GF-D8 (cell line): ENCODE data around the gene SNX2.
"Not testable (repeated sequence)": the region's sequence is repeated elsewhere in the genome, so short reads cannot be mapped to it uniquely, and the experiment has no call there.

Experiments
- DNase-seq: peaks from one replicate; lab custom pipeline; 2025; lab: John Stamatoyannopoulos, UW

SNX2 gene, protein sequence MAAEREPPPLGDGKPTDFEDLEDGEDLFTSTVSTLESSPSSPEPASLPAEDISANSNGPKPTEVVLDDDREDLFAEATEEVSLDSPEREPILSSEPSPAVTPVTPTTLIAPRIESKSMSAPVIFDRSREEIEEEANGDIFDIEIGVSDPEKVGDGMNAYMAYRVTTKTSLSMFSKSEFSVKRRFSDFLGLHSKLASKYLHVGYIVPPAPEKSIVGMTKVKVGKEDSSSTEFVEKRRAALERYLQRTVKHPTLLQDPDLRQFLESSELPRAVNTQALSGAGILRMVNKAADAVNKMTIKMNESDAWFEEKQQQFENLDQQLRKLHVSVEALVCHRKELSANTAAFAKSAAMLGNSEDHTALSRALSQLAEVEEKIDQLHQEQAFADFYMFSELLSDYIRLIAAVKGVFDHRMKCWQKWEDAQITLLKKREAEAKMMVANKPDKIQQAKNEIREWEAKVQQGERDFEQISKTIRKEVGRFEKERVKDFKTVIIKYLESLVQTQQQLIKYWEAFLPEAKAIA

DNA sequence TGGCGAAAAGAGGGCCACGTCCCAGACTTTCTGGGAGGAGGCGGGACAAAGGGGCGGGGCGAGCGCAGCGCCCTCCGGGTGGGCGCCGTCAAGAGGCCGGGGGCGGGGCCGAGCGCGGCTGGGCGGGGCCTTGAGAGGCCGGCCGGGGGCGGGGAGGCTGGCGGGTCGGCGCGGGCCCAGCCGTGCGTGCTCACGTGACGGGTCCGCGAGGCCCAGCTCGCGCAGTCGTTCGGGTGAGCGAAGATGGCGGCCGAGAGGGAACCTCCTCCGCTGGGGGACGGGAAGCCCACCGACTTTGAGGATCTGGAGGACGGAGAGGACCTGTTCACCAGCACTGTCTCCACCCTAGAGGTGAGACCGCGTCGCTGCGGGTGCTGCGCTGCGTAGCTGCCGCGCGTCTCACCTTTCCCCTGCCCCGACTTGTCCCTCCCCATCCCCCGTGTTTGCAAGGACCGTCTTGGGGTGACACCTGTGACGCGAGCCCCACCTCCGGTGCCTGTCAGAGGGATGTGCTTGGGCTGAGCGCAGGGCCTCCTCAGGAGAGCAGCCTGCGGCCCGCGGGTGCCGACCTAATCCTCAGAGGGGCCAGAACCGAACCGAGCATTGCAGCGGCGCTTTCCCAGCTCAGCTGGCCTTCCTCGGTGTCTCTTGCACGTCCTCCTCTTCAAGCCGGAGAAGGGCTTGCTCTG, at the start of gene SNX2:
Gene SNX2 (plus strand): TSS at position 220 of the 689 bp plus-strand sequence. CDS start 24 bp downstream, at position 244.
- DNase-seq: peak; percentile 6

- DNase-seq: no peak
Measured at GRCh38 chr5:122727112-122727541, 47.8 kb upstream of the SNX2 start.

GRCh38 chr5:122730037-122730436, 44.8 kb upstream of the SNX2 start:
- no peak for DNase-seq

GRCh38 chr5:122730456-122730855, 44.4 kb upstream of the SNX2 start:
- no peak for DNase-seq

DNA sequence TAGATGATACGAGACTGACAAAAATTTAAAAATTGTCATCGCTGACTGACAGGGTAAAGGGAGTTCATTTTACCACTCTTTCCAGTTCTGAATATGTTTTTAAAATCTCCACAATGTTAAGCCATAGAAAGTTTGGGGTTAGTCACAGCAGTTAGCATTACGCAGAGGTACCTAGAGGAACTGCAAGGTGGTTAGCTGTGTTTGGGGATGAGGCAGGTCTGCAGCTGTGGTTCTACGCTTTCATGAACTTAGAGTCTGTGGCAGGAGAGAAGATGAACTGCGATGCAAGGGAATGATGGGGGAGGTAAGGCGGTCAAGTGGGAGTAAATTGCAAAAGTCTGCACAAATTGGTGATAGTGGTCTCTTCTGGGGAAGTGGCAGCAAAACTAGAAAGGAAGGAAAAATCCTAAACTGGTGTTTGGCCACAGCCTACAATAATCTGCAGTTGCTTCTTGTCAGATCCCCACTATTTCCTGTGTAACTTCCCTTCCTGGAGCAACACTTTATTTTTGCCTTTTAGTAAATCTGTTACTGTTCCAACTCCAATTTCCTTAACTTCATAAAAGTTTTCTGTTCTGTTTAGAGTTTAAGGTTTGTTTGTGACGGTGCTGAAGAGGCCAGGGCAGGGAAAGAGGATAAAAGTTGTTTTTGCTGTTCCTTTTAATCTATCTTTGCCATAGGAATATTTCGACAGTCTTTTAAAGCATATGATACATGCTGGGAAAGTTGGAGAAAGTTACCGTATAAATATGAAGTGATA, 38.6 kb upstream of the SNX2 start:
- no peak for DNase-seq

DNA sequence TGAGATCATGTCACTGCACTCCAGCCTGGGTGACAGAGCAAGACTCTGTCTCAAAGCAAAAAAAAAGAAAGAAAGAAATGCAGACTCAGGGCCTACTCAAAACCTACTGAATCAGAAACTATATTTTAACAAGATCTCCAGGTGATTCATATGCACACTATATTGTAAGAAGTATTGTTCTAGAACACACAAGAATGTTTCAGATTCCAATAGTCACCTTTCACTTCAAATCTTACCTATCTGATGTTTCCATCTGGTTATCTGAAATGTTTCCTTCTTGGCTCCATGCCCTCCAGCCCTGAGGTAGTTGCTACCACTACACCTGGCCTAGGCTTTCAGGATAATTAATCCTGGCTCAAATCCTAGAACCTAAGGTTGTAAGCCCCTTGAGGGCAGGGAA, 36.8 kb upstream of the SNX2 start:
- no peak for DNase-seq

DNA sequence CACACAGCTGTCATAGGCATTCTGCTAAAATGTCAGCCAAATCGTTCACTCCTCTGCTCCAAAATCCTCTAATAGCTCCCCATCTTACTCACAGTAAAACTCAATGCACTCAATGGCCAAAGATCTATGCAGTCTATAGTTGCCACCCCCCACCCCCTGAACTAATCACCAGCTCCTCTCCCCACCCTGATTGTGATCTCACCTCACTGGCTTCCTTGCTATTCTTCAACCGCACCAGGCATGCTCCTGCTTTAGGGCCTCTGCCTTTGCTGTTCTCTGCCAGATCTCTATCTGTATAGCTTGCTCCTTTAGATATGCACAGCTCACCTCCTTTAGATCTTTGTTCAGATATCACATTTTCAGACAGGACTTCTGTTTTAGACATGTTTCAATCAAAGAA, 33.2 kb upstream of the SNX2 start:
- no peak for DNase-seq

DNA sequence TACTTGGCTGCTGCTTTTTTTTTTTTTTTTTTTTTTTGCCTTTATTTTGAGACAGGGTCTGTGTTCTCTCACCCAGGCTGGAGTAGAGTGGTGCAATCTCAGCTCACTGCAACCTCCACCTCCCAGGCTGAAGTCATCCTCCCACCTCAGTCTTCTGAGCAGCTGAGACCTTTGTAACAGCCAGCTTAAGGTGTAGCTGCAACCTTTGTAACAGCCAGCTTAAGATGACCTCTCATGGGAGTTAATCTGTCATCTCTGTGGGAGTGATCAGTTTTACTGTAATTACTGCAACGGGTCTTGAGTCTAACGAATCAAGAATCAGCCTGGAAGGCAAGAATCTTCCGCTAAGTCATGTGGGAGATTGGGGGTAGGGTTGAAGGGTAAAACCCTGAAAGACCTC, 31.6 kb upstream of the SNX2 start:
- DNase-seq: no peak

DNA sequence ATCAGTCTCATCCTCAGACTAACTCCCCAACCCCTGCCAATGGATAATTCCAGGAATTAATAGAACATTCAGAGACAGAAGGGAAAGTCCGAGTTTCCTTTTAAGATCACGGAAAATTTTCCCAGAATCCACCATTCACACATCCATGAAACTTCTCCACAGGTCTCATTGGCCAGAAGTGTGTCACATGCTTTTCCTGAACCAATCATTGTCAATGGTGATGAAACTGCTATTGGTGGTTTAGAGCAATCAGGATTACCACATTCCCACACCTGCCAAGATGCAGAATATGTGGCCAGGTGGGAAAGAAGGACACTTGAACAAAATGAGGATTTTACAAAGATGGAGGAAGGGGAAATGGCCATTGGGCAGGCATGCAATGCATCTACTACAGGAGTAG, 29.3 kb upstream of the SNX2 start:
- no peak for DNase-seq

DNA sequence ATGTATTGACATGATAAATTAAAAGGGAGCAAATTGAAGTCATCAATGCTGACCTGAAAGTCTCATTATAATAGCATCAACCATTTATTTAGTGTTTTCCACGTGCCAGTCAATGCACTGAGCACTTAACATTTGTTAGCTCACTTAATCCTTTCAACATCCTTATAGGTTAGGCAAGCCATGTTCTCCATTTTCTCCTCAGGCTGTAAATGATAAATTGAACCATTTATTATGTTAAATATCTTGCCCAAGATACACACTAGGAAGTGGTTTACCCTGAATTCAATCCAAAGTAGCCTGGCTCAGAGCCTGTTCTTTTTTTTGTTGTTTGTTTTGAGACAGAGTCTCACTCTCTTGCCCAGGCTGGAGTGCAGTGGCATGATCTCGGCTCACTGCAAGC, 25.0 kb upstream of the SNX2 start:
- no peak for DNase-seq

DNA sequence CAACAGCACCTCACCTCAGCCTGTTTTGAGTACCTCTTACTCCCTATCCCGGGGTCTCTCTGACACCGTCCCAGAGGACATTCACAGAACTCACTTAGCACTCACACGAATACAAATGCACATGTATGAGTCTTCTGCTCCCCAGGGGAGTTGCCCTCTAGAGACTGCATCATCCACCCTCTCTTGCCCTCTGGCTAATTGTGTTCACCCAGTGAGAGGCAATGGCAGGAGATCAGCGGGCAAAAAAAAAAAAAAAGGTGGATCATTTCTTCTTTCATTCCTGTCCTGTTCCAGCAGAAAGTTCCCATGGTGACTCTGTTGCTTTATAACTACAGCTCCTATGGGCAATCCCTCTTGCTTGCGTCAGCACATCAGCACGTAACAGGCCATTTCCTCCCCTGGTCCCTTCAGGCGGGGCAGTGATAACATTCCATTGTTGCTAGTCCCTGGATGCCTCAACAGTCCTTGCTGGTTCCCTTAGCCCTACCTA, 23.5 kb upstream of the SNX2 start:
- no peak for DNase-seq

DNA sequence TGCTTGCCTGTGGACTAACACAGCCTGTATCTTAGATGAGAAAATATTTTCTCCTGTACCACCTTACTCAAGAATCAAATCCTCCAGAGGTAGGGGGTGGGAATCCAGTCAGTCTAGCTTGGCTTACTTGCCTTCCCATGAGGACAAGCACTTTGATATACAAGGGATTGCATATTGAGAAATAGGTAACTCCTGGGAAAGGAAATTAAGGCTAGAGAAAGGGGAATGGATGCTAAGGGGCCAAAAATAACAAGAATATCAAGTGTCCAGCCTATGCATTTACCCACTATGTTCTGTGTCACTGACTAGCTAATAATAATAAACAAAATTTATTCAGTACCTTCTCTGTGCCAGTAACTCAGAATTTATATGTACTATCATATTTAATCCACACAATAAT, 21.4 kb upstream of the SNX2 start:
- DNase-seq: no peak

- DNase-seq: no peak
Measured at GRCh38 chr5:122755783-122756182, 19.1 kb upstream of the SNX2 start.

DNA sequence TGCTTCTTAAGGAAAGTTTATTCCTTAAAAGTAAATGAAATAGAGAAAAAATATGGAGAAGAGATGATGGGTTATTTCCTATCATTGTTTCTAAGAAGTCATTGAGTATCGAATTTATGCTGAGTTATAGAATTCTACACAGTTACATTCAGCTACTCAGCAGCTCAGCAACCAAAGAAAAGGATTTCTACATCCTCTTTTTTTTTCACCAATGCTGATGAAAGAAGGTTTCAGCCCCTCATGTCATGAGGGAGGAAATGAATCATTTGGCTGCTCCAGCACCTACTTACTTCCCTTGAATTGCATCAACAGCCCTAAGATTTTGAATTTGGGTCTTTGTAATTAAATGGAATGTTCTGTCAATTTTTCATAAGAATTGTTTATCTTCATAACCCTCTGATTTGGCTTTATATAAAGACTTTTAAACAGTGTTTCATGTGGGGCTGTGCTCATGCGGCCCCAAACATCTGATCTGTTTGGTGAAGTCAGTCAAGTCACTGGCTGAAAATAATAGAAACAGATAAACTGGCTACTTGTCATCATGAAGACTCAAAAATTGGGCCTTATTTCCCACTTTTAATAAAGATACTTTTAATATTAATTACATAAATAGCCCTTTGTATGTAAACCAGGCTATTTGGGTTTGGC, 18.5 kb upstream of the SNX2 start:
- peak; percentile 7 for DNase-seq

DNA sequence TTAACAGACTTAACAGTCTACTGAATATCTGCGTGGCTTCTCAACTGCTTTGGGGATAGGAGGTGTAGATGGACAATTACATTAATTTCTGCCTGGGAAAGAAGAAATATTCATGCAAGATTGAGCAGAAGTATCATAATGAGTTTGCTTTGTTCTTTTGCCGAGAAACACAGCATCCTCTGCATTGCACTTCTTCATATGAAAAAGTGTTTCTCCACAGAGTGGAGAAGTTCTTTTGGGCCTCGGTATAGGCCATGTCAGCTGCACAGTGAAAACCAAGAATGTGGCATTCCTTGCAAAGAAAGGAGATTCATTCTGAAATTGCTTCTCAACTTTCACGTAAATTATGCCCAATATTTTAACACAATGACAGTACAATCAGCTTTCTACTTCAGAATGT, 17.6 kb upstream of the SNX2 start:
- DNase-seq: no peak

DNA sequence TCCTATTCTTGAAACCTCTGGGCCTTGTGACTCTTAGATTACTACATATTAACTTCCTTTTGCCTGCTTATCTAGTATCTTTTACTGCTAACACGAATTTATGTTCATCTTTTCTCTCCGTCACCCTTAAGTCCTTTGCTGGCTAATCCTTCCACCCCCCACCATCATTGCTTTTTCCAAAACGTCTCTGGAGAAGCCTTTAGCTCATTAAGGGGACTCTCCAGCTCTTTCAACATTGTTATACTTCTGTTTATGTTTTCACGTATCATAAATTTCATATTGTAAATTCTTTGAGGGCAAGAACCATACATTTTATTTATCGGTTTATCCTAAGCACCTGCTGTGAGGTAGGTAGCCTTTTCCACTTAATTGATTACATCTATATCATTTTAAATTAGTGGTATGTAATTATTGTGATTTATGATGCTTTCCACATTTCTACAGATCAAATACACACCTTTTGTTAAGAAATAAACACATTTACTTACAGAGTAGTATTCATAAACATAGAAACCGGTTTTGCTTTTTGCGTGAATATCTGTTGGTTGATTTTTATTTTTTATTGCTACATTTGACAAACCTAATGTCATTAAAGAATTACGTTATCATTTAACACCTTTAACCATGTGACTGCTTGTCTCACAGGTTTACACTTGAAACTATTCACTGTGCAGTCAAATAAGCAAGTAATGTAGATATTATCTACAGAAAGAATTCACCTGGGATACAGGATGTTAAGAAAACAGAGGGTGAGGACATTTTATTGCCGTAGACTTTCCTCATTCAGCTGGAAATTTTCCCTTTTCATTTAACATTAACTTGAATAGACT, 15.4 kb upstream of the SNX2 start:
- no peak for DNase-seq

- no peak for DNase-seq
Measured at GRCh38 chr5:122760236-122760635, 14.6 kb upstream of the SNX2 start.

DNA sequence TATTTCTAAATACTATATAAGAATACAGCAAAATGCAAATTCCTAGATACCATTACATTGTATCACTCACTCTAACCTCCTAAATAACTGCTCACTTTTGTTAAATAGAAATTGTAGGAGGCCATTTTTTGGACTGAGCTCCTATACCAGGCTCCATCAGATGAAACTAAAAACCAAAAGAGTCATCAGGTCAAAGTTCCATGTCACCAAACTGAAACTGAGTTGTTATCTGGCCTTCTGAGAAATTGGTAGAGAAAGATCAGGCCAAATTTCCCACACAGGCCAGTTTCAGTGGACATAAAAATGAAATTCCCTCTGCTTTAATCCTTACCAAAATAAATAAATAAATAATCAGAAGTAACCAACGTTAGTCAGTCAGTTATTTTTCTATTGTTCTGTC, 13.8 kb upstream of the SNX2 start:
- no peak for DNase-seq

- not testable (repeated sequence) for DNase-seq
Measured at GRCh38 chr5:122761896-122762295, 13.0 kb upstream of the SNX2 start.

- DNase-seq: no peak
Measured at GRCh38 chr5:122766130-122766529, 8.8 kb upstream of the SNX2 start.

DNA sequence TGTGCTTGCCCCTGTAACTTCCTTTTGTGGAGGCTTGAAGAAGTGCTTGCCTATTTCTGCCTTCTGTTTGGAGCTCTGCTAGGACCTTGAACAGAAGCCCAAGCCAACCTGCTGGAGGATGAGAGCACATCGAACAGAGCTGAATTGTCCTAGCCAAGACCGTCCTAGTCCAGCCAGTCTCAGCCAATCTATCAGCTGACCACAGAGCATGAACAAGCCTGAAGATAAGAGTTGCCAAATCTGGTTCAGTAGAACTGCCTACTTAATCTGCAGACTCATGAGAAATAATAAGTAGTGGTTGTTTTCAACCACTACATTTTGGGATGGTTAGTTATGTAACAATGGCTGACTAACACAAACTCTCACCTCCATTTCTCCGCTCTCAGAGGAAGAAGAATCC, 4.4 kb upstream of the SNX2 start:
- DNase-seq: no peak
